Measurements from ENCODE around the gene BDNF.
A peak's percentile ranks its signal among the peaks of the same experiment; 100 is the strongest.

Gene BDNF

GRCh38 chr11:27705873-27706820, 5.9 kb upstream of the BDNF start:
- no peak for DNase-seq

GRCh38 chr11:27703481-27703880, 3.2 kb upstream of the BDNF start:
- DNase-seq = no peak

- DNase-seq = no peak
Observed at GRCh38 chr11:27702811-27703210, 2.6 kb upstream of the BDNF start.

- no peak for DNase-seq
Observed at GRCh38 chr11:27701355-27702105, 1.3 kb upstream of the BDNF start.

- DNase-seq = no peak
Observed at GRCh38 chr11:27699926-27700350, 317 bp downstream of the BDNF start.

GRCh38 chr11:27699242-27699925, 871 bp downstream of the BDNF start:
- no peak for DNase-seq

GRCh38 chr11:27698872-27699241, 1.4 kb downstream of the BDNF start:
- DNase-seq = peak; percentile 28 to 39

GRCh38 chr11:27697679-27698275, 2.5 kb downstream of the BDNF start:
- DNase-seq = no peak

GRCh38 chr11:27696961-27697360, 3.3 kb downstream of the BDNF start:
- DNase-seq = no peak

- DNase-seq = no peak
Observed at GRCh38 chr11:27696115-27696514, 4.1 kb downstream of the BDNF start.

GRCh38 chr11:27694992-27695391, 5.3 kb downstream of the BDNF start:
- no peak for DNase-seq

GRCh38 chr11:27693398-27693797, 6.9 kb downstream of the BDNF start:
- DNase-seq = no peak

- no peak for DNase-seq
Observed at GRCh38 chr11:27692781-27693180, 7.5 kb downstream of the BDNF start.

- no peak for DNase-seq
Observed at GRCh38 chr11:27688076-27688475, 12.2 kb downstream of the BDNF start.

GRCh38 chr11:27681664-27682063, 18.6 kb downstream of the BDNF start:
- DNase-seq = no peak

GRCh38 chr11:27679136-27680015, 20.9 kb downstream of the BDNF start:
- DNase-seq = no peak

GRCh38 chr11:27678242-27678641, 22.0 kb downstream of the BDNF start:
- no peak for DNase-seq

GRCh38 chr11:27677108-27677507, 23.1 kb downstream of the BDNF start:
- DNase-seq = no peak

GRCh38 chr11:27673979-27674663, 26.1 kb downstream of the BDNF start:
- no peak for DNase-seq

- no peak for DNase-seq
Observed at GRCh38 chr11:27672836-27673464, 27.3 kb downstream of the BDNF start.
